ENCODE results near the gene ZNF184.

The ZNF184 gene

GRCh38 chr6:27471365-27472115 lies 1.4 kb downstream of the ZNF184 start:
- H3K4me3 ChIP-seq (ENCODE audit: low read length) = peak overlapping the region; percentile 93
- no peak for TF ChIP-seq CTCF (conservative IDR thresholded peaks at IDR 0.05; ENCODE audit: low read length)
- DNase-seq (ENCODE audit: low read depth) = no peak

GRCh38 chr6:27470023-27470422 lies 2.9 kb downstream of the ZNF184 start:
- no peak overlapping the region for H3K4me3 ChIP-seq (ENCODE audit: low read length)
- no peak for DNase-seq (ENCODE audit: low read depth)
- TF ChIP-seq CTCF (conservative IDR thresholded peaks at IDR 0.05; ENCODE audit: low read length) = no peak

GRCh38 chr6:27468334-27468733 lies 4.6 kb downstream of the ZNF184 start:
- no peak for TF ChIP-seq CTCF (conservative IDR thresholded peaks at IDR 0.05; ENCODE audit: low read length)
- no peak for DNase-seq (ENCODE audit: low read depth)
- H3K4me3 ChIP-seq (ENCODE audit: low read length) = no peak overlapping the region

GRCh38 chr6:27452496-27452897 lies 20.4 kb downstream of the ZNF184 start:
- H3K4me3 ChIP-seq (ENCODE audit: low read length) = no peak overlapping the region
- DNase-seq (ENCODE audit: low read depth) = no peak
- no peak for TF ChIP-seq CTCF (conservative IDR thresholded peaks at IDR 0.05; ENCODE audit: low read length)

- no peak for DNase-seq (ENCODE audit: low read depth)
- no peak overlapping the region for H3K4me3 ChIP-seq (ENCODE audit: low read length)
- TF ChIP-seq CTCF (conservative IDR thresholded peaks at IDR 0.05; ENCODE audit: low read length) = no peak
Observed at GRCh38 chr6:27451660-27452390, 21.1 kb downstream of the ZNF184 start.

- TF ChIP-seq CTCF (conservative IDR thresholded peaks at IDR 0.05; ENCODE audit: low read length) = no peak
- H3K4me3 ChIP-seq (ENCODE audit: low read length) = no peak overlapping the region
- DNase-seq (ENCODE audit: low read depth) = no peak
Observed at GRCh38 chr6:27448456-27448855, 24.4 kb downstream of the ZNF184 start.

- no peak for TF ChIP-seq CTCF (conservative IDR thresholded peaks at IDR 0.05; ENCODE audit: low read length)
Observed at GRCh38 chr6:27442932-27443331, 30.0 kb downstream of the ZNF184 start.

More at GRCh38 chr6:27442932-27443331, 30.0 kb downstream of the ZNF184 start:
- no peak overlapping the region for H3K4me3 ChIP-seq (ENCODE audit: low read length)
- DNase-seq (ENCODE audit: low read depth) = no peak

Measured in AG10803 (cell line).